ENCODE data around the gene UBE4B. TPM values are rescaled to one million over a fixed set of nuclear protein-coding genes. Genes with fewer than 3 reads are reported as not detected.

Gene UBE4B
- total RNA-seq, 1 donor from 2014 or later, result 62.2 TPM

- H3K4me1 Mint-ChIP-seq (ENCODE audit: unreplicated experiment), result peaks cover 23% of the 10 kb centered on the region
- no peak overlapping the region for H3K4me3 Mint-ChIP-seq (ENCODE audit: unreplicated experiment)
These were observed 175.8 kb downstream of the UBE4B start for GRCh38 chr1:10208537-10208936.

DNA sequence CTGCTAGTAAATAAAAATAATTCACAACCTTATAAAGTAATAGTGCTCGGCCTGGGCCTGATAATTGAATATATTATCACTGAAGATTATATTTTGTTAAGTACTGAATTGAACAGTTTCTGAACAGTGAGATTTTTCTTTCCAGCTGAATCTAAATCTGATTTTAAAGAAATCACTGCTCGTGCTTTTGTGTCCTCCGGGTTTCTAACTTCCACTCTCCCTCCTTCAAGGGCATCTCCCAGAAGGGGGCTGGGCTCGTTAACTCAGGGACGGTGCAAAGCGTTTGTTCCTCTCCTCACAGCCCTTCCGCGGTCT, 176.8 kb downstream of the UBE4B start:
- no peak for TF ChIP-seq CTCF (IDR thresholded peaks at IDR 0.05)
- Mint-ChIP-seq H3K9me3 (ENCODE audit: unreplicated experiment) (no peaks in the 10 kb centered on the region), H3K4me3 (ENCODE audit: unreplicated experiment) (peak overlapping the region; percentile 94), H3K27me3 (ENCODE audit: unreplicated experiment) (no peaks in the 10 kb centered on the region), H3K4me1 (ENCODE audit: unreplicated experiment) (peaks cover 30% of the 10 kb centered on the region), H3K36me3 (ENCODE audit: unreplicated experiment) (no peaks in the 10 kb centered on the region), H3K27ac (ENCODE audit: unreplicated experiment) (peak overlapping the region; percentile 99)
- no peak for DNase-seq (ENCODE audit: extremely low spot score, unreplicated experiment)

More at GRCh38 chr1:10208537-10208936, 175.8 kb downstream of the UBE4B start:
- H3K9me3 Mint-ChIP-seq (ENCODE audit: unreplicated experiment), result no peaks in the 10 kb centered on the region
- H3K27me3 Mint-ChIP-seq (ENCODE audit: unreplicated experiment), result no peaks in the 10 kb centered on the region
- peak overlapping the region; percentile 62 for H3K27ac Mint-ChIP-seq (ENCODE audit: unreplicated experiment)
- DNase-seq (ENCODE audit: extremely low spot score, unreplicated experiment), result no peak
- TF ChIP-seq CTCF (IDR thresholded peaks at IDR 0.05), result no peak
- H3K36me3 Mint-ChIP-seq (ENCODE audit: unreplicated experiment), result no peaks in the 10 kb centered on the region

DNA sequence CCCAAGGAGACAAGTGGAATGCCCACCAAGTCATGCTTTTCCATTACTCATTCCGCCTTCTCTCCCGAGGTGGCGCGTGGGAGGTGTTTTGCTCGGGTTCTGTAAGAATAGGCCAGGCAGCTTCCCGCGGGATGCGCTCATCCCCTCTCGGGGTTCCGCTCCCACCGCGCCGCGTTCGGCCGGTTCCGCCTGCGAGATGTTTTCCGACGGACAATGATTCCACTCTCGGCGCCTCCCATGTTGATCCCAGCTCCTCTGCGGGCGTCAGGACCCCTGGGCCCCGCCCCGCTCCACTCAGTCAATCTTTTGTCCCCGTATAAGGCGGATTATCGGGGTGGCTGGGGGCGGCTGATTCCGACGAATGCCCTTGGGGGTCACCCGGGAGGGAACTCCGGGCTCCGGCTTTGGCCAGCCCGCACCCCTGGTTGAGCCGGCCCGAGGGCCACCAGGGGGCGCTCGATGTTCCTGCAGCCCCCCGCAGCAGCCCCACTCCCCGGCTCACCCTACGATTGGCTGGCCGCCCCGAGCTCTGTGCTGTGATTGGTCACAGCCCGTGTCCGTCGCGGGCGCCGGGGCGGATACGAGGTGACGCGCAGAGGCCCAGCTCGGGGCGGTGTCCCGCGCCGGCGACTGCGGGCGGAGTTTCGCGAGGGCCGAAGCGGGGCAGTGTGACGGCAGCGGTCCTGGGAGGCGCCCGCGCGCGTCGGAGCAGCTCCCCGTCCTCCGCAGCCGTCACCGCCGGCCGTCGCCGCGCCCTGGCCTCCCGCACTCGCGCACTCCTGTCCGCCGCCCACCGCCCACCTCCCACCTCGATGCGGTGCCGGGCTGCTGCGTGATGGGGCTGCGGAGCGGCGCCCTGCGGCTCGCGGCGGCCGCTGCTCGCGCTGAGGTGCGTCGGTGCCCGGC, 177.4 kb downstream of the UBE4B start, which contains the start of gene KIF1B:
Gene KIF1B (plus strand): TSS at position 666 of the 906 bp plus-strand sequence. CDS start 21,759 bp downstream, outside the sequence.
- H3K36me3 Mint-ChIP-seq (ENCODE audit: unreplicated experiment), result no peaks in the 10 kb centered on the region
- H3K27ac Mint-ChIP-seq (ENCODE audit: unreplicated experiment), result peak within 1 kb of the TSS; percentile 99
- H3K9me3 Mint-ChIP-seq (ENCODE audit: unreplicated experiment), result no peaks in the 10 kb centered on the region
- peak within 1 kb of the TSS; percentile 95 for H3K4me3 Mint-ChIP-seq (ENCODE audit: unreplicated experiment)
- peak; percentile 100 for TF ChIP-seq CTCF (IDR thresholded peaks at IDR 0.05)
- DNase-seq (ENCODE audit: extremely low spot score, unreplicated experiment), result peak; percentile 100
- peaks cover 30% of the 10 kb centered on the region for H3K4me1 Mint-ChIP-seq (ENCODE audit: unreplicated experiment)
- H3K27me3 Mint-ChIP-seq (ENCODE audit: unreplicated experiment), result no peaks in the 10 kb centered on the region

- peak overlapping the region; percentile 95 for H3K4me3 Mint-ChIP-seq (ENCODE audit: unreplicated experiment)
- no peaks in the 10 kb centered on the region for H3K9me3 Mint-ChIP-seq (ENCODE audit: unreplicated experiment)
- DNase-seq (ENCODE audit: extremely low spot score, unreplicated experiment), result peak; percentile 85
- H3K36me3 Mint-ChIP-seq (ENCODE audit: unreplicated experiment), result no peaks in the 10 kb centered on the region
- peak overlapping the region; percentile 97 for H3K27ac Mint-ChIP-seq (ENCODE audit: unreplicated experiment)
- H3K27me3 Mint-ChIP-seq (ENCODE audit: unreplicated experiment), result no peaks in the 10 kb centered on the region
- TF ChIP-seq CTCF (IDR thresholded peaks at IDR 0.05), result no peak
- H3K4me1 Mint-ChIP-seq (ENCODE audit: unreplicated experiment), result peaks cover 36% of the 10 kb centered on the region
These were observed 178.4 kb downstream of the UBE4B start for GRCh38 chr1:10210841-10211804.
